ENCODE data around the gene TMEM196. TPM values are rescaled to one million over a fixed set of nuclear protein-coding genes. Genes with fewer than 3 reads are reported as not detected.

Gene TMEM196
- total and polyA plus RNA-seq, 9 of the 15 experiments (the other 6 are each of a cell fraction or from before 2014, with no cell fraction given): not detected

DNA sequence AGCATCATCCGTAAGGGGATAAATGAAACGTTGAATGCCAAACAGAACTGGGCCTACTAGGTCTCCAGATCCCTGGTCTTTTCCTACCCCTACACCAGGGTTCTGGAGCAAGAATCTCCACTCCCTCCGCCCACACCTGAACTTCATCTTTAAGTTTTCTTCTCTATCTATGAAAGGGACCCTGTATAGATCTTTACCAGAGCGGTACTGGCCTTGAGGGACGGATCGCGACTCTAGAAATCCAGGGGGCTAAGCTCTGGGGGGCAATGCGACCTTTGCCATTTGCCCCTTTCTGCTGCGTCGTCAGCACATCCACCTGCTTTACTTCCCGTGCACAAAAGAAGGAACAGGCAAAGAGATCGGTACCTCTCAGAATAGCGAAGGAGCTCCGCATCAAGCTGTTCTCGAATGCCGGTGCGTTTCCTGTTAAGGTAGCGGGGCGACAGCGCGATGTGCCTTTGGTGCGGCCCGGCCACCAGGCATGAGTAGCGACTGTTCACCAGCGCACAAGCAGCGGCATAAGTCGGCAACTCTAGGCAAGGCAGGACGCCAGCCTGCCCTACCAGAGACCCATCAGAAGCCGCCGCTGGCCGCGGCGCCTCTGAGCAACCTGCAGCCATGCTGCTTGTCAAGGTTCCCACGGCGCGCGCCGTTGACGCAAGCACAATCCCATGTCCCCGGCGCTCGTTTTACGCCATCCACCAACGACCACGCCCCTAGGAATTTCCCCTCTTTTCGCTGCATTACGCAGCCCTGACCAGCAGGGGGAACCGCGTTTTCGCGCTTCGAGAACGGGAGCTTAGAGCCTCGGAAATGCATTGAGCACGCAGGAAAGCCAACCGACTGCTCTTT, 64.8 kb downstream of the TMEM196 start, which contains the start of gene POLR1F (continued):
- TF ChIP-seq MEF2A (IDR thresholded peaks at IDR 0.05; ENCODE audit: control insufficient read depth, low read depth, low read length) (no peak), PRPF4 (IDR thresholded peaks at IDR 0.05; ENCODE audit: insufficient read depth, low read depth, low read length, poor library complexity, severe bottlenecking) (no peak), LCOR (CRISPR knock-in tag; IDR thresholded peaks at IDR 0.05) (peak; percentile 82; the same call in 1 of the 2 replicates), KDM5B (IDR thresholded peaks at IDR 0.05; ENCODE audit: insufficient replicate concordance, low read depth, low read length) (peak; percentile 95), POLR2G (IDR thresholded peaks at IDR 0.05; ENCODE audit: low read depth, low read length) (peak; percentile 98), ZNF511 (CRISPR knock-in tag; IDR thresholded peaks at IDR 0.05) (0 out of 2 replicates have a peak, but pooled peaks have one; percentile 18), JUND (IDR thresholded peaks at IDR 0.05; ENCODE audit: borderline replicate concordance, low read depth, low read length) (peak; percentile 71), JUND (tag; IDR thresholded peaks at IDR 0.05; ENCODE audit: borderline replicate concordance, low read depth, low read length) (peak; percentile 60; the same call in 1 of the 3 replicates), ZFX (CRISPR knock-in tag; IDR thresholded peaks at IDR 0.05) (peak; percentile 72), ZKSCAN1 (IDR thresholded peaks at IDR 0.05; ENCODE audit: low read depth, low read length) (peak; percentile 77), ZNF609 (CRISPR knock-in tag; IDR thresholded peaks at IDR 0.05; ENCODE audit: borderline replicate concordance) (no peak), L3MBTL2 (IDR thresholded peaks at IDR 0.05) (peak; percentile 95), ZNF24 (IDR thresholded peaks at IDR 0.05) (peak; percentile 10; the same call in 1 of the 2 replicates), SFPQ (IDR thresholded peaks at IDR 0.05; ENCODE audit: low read depth, low read length) (no peak)
- TF ChIP-seq, protein P1, sequence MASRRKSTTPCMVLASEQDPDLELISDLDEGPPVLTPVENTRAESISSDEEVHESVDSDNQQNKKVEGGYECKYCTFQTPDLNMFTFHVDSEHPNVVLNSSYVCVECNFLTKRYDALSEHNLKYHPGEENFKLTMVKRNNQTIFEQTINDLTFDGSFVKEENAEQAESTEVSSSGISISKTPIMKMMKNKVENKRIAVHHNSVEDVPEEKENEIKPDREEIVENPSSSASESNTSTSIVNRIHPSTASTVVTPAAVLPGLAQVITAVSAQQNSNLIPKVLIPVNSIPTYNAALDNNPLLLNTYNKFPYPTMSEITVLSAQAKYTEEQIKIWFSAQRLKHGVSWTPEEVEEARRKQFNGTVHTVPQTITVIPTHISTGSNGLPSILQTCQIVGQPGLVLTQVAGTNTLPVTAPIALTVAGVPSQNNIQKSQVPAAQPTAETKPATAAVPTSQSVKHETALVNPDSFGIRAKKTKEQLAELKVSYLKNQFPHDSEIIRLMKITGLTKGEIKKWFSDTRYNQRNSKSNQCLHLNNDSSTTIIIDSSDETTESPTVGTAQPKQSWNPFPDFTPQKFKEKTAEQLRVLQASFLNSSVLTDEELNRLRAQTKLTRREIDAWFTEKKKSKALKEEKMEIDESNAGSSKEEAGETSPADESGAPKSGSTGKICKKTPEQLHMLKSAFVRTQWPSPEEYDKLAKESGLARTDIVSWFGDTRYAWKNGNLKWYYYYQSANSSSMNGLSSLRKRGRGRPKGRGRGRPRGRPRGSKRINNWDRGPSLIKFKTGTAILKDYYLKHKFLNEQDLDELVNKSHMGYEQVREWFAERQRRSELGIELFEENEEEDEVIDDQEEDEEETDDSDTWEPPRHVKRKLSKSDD (conservative IDR thresholded peaks at IDR 0.05; ENCODE audit: low read length): peak; percentile 85; the same call in 1 of the 2 replicates

Data from K562 (cell line).